H54 (cell line): Measurements from ENCODE around the gene CACHD1.

Experiments used
- DNase-seq: peaks from one replicate; pipeline ENCODE4 v3.0.0; 2011; ENCODE audit warnings: low spot score, mixed read lengths; ENCODE audit not compliant: insufficient read length
- FAIRE-seq: peaks from 3 replicates; lab custom pipeline; 2011; peaks lifted over from hg19 to GRCh38; lab: Jason Lieb, UNC
- POLR2A ChIP-seq: IDR thresholded peaks from 2 replicates; pipeline ENCODE4 v1.6.1; 2011; ENCODE audit warnings: low read depth, mild to moderate bottlenecking, low read length

CACHD1 gene

DNA sequence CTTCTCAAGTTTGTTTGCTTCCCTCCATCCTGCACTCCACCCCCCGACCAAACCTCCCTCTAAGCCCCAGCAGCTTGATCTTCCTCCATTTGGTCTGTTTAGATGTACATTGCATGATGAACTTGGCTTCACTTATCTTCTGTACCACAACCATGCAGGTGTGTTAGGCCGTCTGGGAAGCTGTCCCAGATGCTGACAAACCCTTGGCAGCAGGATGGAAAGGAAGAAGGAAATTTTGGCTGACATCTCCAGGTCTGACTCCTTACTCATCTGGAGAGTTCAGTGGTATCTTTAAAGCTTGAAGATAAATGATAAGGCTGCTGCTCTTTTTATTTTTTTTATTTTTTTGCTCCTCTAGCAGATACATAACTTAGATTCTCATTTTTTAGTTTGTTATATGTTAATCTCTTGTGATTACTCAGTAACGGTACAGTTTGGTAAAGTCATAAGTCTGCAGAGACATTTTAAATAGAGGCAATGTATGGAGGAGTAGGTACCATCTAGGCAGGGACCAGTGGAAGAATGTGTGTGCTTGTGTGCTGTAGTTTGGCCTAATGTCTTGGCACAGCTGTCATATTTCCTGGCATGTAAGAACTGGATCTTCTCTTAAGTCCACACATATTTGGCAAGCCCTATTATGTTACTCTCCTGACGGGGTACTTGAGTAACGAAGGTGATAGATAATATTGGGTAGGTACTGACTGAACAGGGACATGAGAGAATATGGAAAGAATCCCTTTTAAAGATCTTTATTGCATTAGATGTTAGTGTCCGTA, 79.7 kb downstream of the CACHD1 start:
- FAIRE-seq: peak; percentile 45
- no peak for TF ChIP-seq POLR2A
- DNase-seq: no peak

DNA sequence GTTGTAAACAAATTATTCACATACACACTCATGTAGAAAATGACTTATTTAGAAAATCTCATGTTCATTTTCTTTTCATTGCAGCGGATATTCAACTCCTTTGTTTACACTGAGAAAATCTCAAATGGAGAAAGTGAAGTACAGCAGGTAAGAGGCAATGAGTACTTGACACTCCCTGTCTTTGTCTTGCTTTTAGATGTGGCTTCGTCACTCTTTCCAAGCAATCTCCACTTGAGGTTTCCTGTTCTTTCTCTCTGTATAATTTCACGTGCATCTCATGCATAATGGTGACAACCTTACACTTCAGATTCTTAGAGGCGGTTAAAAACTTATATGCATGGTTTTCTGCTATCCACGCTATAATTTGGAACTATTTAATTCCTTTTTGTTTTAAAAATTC, 80.6 kb downstream of the CACHD1 start:
- DNase-seq: no peak
- no peak for FAIRE-seq
- no peak for TF ChIP-seq POLR2A

DNA sequence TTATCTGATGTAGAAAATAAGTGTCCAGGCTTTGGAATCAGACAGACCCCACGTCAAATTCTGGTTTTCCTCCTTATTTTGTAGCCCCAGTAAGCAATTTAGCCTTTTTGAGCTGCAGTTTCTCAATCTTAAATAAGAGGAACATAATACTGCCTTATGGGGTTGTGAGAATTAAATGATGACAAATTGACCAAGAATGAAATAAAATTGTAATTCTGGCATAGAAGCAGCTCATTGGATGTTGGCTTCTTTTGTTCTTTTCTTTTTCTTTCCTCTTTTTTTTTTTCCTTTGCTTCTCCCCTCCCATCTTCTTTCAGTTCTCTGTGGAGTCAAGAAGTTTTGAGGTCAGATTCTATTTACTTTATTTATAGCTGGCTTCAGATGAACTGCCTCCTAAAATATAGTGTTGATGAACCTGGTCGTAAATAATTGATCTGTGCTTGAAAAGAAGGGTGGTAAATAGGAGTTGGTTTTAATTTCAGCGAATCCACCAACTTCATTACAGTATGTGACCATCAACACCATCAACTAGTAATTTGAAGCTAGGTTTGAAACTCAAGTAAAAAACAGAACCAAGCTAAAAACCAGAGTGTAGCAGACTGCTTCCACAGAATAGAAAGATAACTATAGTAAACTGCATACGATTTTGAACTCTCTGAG, 81.1 kb downstream of the CACHD1 start:
- no peak for TF ChIP-seq POLR2A
- no peak for DNase-seq
- FAIRE-seq: no peak

DNA sequence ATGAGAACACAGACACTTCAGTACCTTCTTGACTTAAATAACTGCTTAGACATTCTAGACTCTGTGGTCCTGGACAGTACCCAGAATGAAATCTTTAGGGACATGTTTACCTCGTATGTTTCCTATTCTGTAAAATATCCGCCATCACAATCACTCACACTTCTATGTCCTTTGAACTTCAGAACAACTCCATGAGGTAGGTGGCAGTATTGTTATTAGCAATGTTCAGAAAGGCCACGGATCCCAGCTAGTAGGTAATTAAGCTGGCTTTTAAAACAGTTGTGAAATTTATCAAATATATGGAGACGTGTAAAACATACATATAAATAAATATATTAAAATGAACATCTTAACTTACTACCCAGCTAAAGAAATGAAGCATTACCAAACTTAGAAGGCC, 83.4 kb downstream of the CACHD1 start:
- TF ChIP-seq POLR2A: no peak
- DNase-seq (no peak), FAIRE-seq (no peak)

DNA sequence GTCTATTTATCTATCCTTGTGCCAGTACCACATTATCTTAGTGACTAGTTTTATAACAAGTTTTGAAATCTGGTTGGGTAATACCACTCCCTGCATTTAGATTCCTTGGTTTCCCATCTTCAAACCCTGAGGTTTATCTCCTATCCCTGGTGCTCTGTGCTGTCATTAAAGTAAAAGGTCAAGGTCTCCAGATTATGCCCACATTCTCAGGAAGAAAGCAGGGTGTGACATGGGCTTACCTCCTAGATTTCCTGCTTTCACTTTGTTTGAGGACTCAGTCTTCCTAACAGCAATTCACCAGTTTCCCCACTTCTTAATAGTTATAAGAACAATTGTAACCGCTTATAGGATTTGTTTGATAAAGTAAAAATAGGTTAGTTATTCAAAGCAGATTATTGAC, 86.0 kb downstream of the CACHD1 start:
- no peak for TF ChIP-seq POLR2A
- FAIRE-seq: no peak
- no peak for DNase-seq

DNA sequence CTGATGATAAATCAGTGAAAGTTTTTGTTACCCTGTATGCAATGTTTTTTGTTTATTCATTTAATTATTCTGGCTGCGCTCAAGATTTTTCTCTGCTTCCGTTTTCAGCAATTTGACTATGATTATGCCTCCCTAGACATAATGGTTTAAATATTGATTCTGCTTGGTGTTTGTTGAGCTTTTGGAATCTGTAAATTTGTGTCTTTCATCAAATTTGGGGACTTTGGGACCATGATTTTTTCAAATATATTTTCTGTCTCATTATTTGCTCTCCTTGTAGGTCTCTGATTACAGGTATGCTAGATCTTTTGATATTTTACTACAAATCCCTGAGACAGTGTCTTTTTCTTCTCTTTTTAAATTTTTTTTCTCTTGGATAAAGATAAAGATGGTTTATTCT, 92.1 kb downstream of the CACHD1 start:
- FAIRE-seq (no peak), DNase-seq (no peak)
- TF ChIP-seq POLR2A: no peak

DNA sequence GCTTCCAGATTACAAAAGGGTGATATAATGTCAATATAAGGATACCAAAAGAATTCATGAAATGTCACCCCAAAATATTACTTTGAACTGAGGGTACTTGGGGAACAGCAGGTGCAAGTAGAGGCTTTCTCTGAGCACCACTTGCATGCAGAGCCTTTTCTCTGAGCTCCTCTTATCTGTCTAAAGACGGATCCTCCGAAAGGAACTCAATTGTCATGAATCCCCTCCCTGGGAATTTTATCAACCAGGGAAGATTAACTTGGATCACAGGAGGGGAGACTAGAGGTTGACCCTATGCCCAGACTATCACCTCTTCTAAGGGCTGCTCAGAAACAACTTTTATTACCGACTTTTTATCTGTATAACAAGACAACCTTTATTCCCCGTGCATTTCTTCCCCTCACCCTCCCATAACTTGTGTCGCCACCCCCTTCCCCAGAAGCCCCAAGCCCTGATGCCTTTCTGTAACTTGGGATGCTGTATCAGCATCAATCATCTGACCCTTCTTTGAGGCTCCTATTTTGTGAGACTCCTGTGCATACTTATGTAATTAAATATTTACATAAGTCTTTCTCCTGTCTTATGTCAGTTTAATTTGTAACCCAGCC, 94.1 kb downstream of the CACHD1 start:
- TF ChIP-seq POLR2A: no peak
- FAIRE-seq (no peak), DNase-seq (no peak)

DNA sequence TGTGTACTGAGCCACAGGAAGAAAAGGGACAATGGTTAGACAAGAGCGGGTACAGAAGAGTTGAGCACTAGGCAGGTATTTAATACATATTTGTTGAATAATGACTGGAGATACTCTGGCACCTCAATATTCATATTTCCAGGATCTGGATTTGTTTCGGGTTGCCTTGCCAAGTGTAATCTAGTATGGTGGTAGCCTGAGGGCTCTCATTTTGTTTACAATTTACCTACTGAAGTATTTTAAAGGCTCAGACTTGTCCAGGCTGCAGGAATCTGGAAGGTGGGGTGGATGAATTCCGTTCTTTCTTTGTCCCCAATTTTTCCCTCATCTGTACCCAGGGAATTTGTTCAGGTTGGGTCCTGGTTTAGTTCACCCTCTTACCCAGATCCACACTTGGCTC, 95.0 kb downstream of the CACHD1 start:
- DNase-seq (no peak), FAIRE-seq (no peak)

DNA sequence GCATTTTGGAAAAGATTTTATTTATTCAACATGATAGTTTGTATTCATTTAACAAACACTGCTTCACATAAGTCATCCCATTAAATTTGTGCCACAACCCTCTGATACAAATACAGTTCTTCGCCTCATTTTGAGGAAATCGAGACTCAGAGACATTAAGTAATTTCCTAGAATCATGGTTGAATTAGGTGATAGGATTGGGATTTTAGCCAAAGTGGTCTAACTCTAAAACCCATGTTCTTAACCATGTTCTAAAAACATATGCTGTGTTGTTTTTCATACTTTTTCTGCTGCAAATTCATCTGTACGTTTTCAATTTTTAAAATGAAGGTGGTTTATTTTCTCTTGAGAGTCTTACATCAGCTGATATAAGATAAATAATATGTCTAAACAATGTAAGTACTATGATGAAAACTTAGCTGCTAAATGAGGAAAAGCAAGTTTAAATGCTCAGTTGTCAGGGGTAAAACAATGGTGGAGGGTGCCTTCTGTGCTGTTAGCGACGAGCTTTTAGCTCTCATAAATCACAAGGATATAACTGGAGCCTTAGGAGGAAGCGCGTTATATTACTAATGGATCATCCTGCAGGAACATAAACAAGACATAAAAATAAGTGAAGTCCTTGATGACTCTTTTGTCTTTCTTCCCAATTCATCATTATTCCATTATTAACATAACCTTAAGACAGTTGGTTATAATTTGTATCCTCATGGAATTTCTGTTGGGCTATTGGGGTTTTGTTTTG, 97.7 kb downstream of the CACHD1 start:
- no peak for TF ChIP-seq POLR2A
- FAIRE-seq (no peak), DNase-seq (no peak)

More for the DNA sequence above, 95.0 kb downstream of the CACHD1 start:
- TF ChIP-seq POLR2A: no peak

DNA sequence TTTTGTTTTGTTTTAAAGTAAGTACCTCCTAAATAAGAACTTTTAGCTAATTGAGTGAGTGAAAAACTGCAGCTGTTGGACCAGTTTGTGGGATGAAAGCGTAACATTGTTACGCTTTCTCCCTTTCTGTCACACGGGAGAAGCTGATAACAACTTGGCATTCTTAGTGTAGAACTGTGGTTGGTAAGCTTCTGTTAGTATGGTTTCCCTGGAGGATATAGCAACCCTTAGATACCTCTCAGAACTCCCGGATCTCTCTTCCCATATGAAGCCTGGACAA, 98.2 kb downstream of the CACHD1 start:
- FAIRE-seq: no peak
- no peak for DNase-seq
- no peak for TF ChIP-seq POLR2A

DNA sequence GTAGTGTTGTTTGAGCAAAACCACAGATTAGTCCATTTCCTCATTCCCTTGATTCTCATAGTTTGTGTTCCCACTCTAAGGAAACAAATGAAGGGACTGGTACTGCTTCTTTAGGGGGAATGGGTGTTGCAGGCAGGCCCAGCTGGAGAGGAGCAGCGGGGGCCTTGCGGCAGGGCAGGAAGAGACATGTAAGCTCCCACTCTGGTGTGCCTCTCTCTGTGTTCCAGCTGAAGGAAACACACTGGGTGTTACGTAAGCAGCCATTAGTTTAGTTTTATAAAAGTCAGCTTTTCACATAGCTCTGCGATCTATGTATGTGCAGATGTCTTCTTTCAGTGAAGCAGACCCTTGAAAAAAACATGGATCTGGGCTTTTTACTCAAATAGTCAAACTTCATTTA, 99.5 kb downstream of the CACHD1 start:
- DNase-seq (no peak), FAIRE-seq (no peak)
- no peak for TF ChIP-seq POLR2A

DNA sequence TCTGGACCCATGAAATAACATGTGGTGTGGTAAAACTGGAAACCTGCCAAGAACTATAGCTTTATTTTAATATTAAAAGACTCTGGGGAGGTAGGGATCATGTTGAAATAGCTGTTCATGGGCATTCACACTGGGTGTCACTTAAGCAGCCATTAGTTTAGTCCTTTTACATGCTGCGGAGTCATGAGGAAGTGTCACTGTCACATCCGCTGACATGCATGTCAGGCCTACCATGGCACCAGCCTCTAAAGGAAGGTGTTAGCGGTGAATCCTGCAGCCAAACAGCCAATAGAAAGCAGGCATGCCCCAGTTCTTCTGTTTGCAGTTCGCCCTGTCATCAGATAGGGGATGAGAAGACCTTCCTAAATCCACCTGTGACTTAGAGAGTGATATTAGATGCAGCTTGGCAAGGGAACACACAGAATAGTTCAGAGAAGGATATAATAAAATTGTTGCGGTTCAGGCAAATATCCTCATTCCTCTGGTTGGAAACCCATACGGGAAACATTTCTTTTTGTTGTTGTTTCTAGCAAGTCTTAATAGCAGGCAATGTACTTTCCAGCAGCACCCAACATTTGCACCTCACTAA, 100.4 kb downstream of the CACHD1 start:
- FAIRE-seq (no peak), DNase-seq (no peak)
- no peak for TF ChIP-seq POLR2A

DNA sequence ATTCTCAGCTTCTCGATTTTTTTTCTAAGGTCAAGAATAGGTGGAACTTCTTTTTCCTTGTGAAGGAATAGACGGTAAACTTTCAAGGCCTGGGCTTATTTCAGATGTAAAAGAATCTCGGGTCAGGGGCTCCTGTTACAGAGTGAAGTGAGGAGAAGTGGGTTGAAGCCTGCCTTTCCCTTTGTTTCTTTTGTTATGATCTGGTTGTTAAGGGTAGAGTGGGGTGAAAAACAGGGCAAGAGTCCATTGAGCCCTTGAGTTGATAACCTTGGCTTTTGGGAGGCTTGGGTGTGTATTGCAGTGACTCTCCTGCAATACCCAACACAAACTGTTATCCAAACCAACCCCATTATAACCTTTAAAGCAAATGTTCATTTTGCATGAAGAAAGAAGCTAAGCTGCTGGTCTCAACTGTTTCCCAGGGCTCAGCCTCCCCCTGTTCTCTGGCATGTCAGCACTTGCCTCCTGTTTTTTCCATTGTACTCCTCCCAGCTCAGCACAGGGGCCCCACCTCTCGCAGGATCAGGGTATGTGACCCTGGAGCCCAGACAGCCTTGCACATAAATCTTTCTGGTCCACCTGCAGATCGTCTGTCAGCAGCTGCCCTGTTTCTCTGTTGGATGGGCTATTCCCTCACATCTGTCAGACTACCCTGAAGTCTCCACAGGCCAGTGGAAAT, 102.4 kb downstream of the CACHD1 start:
- DNase-seq (no peak), FAIRE-seq (no peak)
- no peak for TF ChIP-seq POLR2A
